KMS-11 (cell line): Measurements from ENCODE around the gene TIMM22.

Source experiments
- H2AFZ ChIP-seq: fragments of 200-600 bp; sonication (generic); 2 replicates; pipeline ENCODE4 v1.6.1; 2016; ENCODE audit warnings: antibody characterized with exemption, mixed run types, low read depth
- H3K27ac ChIP-seq: fragments of 200-600 bp; sonication (generic); 2 replicates; pipeline ENCODE4 v1.6.1; 2016; ENCODE audit warnings: mild to moderate bottlenecking, mixed run types
- H3K27me3 ChIP-seq: fragments of 200-600 bp; sonication (generic); 2 replicates; pipeline ENCODE4 v1.6.1; 2017; ENCODE audit warnings: mild to moderate bottlenecking, low read depth, mixed run types, moderate library complexity; ENCODE audit not compliant: insufficient read depth
- H3K36me3 ChIP-seq: fragments of 200-600 bp; sonication (generic); 2 replicates; pipeline ENCODE4 v1.6.1; 2017; ENCODE audit warnings: mild to moderate bottlenecking, mixed run types; ENCODE audit not compliant: insufficient read depth
- H3K4me1 ChIP-seq: fragments of 200-600 bp; sonication (generic); 2 replicates; pipeline ENCODE4 v1.6.1; 2016; ENCODE audit warnings: mild to moderate bottlenecking, low read depth, mixed run types; ENCODE audit not compliant: poor library complexity, severe bottlenecking
- H3K4me2 ChIP-seq: fragments of 200-600 bp; sonication (generic); 2 replicates; pipeline ENCODE4 v1.7.0; 2016; ENCODE audit warnings: mild to moderate bottlenecking, mixed run types
- H3K4me3 ChIP-seq: fragments of 200-600 bp; sonication (generic); IDR thresholded peaks from 2 replicates; pipeline ENCODE4 v1.6.1; 2017; ENCODE audit warnings: low read depth, low read length, mixed read lengths; ENCODE audit not compliant: insufficient read depth
- H3K79me2 ChIP-seq: fragments of 200-600 bp; sonication (generic); 2 replicates; pipeline ENCODE4 v1.6.1; 2016; ENCODE audit warnings: low read depth, mixed run types; ENCODE audit not compliant: insufficient read depth
- H3K9ac ChIP-seq: fragments of 200-600 bp; sonication (generic); 2 replicates; pipeline ENCODE4 v1.6.1; 2016; ENCODE audit warnings: mild to moderate bottlenecking, mixed run types
- H4K20me1 ChIP-seq: fragments of 200-600 bp; sonication (generic); 2 replicates; pipeline ENCODE4 v1.6.1; 2016; ENCODE audit warnings: mild to moderate bottlenecking, mixed run types; ENCODE audit not compliant: insufficient read depth
- TF ChIP-seq, protein P1 (sequence below): fragments of 200-600 bp; sonication (generic); conservative IDR thresholded peaks from 2 replicates; pipeline ENCODE4 v1.6.1; 2017; ENCODE audit warnings: low read depth, mild to moderate bottlenecking, antibody characterized with exemption, low read length, moderate library complexity, mixed read lengths

The TIMM22 gene

DNA sequence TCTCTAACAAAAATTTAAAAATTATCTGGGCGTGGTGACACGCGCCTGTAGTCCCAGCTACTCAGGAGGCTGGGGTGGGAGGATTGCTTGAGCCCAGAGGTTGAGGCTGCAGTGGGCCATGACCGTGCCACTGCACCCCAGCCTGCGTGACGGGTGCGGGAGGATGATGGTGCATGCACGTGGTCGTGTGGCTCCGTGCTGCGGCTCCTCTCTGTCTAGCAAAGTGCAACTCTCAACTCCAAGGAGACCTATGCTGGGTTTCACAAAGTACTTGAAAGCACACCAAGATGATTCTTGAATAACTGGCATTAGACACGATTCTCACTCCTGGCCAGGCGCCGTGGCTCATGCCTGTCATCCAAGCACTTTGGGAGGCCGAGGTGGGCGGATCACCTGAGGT is 43.2 kb upstream of the TIMM22 start:
- Histone ChIP-seq H3K4me1 (no peaks in the 10 kb centered on the region), H3K36me3 (no peaks in the 10 kb centered on the region), H3K27ac (no peak overlapping the region)

DNA sequence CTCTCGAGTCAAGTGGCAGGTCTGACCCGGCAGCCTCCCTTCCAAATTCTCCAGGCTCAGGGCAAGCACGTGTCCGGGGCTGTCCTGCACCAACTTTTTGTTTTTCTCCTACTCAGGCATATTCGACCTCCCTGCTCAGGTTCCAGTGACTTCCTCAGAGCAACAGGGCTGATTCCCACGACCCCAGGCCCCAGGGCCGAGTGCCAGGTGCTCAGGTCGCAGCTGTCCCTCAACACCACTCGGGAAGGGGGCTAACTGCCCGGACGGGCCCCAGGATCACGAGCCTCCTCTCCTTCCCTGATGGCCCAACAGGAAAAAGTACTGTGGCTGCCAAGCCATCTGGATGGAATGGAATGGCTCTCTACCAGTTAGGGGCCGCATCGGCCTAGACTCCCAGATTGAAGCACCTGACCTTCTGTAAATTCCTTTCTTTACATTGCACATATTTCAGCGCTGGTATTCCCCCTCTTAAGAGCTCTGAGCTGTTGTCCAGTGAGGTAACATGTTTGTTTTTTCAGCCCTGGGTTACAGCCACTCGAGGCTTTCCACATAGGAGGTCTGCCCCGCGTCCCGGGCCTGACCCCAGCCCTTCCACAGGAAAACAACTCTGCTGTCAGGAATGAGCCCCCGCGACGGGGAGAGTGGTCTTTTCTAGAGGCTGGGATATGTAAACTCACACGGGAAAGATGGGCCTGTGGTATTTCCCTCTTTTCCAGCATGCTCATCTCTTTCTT is 42.3 kb upstream of the TIMM22 start:
- Histone ChIP-seq H3K27ac (no peak overlapping the region), H3K79me2 (no peaks in the 10 kb centered on the region), H3K36me3 (no peaks in the 10 kb centered on the region), H3K4me1 (no peaks in the 10 kb centered on the region), H3K4me3 (no peak overlapping the region), H4K20me1 (no peaks in the 10 kb centered on the region), H2AFZ (no peak overlapping the region), H3K9ac (no peak overlapping the region), H3K4me2 (no peak overlapping the region), H3K27me3 (0 out of 2 replicates have a peak, but pooled peaks cover 3% of the 10 kb centered on the region)
- TF ChIP-seq, protein P1, sequence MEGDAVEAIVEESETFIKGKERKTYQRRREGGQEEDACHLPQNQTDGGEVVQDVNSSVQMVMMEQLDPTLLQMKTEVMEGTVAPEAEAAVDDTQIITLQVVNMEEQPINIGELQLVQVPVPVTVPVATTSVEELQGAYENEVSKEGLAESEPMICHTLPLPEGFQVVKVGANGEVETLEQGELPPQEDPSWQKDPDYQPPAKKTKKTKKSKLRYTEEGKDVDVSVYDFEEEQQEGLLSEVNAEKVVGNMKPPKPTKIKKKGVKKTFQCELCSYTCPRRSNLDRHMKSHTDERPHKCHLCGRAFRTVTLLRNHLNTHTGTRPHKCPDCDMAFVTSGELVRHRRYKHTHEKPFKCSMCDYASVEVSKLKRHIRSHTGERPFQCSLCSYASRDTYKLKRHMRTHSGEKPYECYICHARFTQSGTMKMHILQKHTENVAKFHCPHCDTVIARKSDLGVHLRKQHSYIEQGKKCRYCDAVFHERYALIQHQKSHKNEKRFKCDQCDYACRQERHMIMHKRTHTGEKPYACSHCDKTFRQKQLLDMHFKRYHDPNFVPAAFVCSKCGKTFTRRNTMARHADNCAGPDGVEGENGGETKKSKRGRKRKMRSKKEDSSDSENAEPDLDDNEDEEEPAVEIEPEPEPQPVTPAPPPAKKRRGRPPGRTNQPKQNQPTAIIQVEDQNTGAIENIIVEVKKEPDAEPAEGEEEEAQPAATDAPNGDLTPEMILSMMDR: no peak

More for the DNA sequence above, 43.2 kb upstream of the TIMM22 start:
- Histone ChIP-seq H3K27me3 (0 out of 2 replicates have a peak, but pooled peaks cover 3% of the 10 kb centered on the region), H3K4me2 (no peak overlapping the region), H3K9ac (no peak overlapping the region), H4K20me1 (no peaks in the 10 kb centered on the region), H2AFZ (no peak overlapping the region), H3K79me2 (no peaks in the 10 kb centered on the region), H3K4me3 (no peak overlapping the region)
- TF ChIP-seq, protein P1: no peak

DNA sequence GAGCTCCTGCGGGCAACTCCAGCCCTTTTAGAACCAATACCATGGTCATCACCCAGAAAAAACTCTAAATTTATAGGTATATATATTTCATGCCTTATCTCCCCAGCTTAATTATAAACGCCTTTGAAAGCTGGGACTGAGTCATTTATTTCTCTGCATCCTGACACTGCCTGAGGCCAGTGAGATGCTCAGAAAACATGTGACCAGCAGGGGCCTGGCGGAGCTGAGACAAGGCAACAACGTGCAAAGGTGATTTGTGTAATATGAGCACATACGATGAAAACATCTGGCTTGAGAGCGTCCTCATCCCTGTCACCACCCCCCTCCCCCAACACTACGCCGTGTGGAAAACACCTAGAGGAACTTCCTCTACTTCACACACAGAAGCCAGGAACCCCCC is 40.0 kb upstream of the TIMM22 start:
- Histone ChIP-seq H3K27ac (no peak overlapping the region), H3K79me2 (no peaks in the 10 kb centered on the region), H4K20me1 (no peaks in the 10 kb centered on the region), H3K27me3 (peaks cover 7% of the 10 kb centered on the region; the same call in 1 of the 2 replicates), H2AFZ (no peak overlapping the region), H3K36me3 (no peaks in the 10 kb centered on the region), H3K4me1 (no peaks in the 10 kb centered on the region), H3K9ac (no peak overlapping the region), H3K4me3 (no peak overlapping the region), H3K4me2 (no peak overlapping the region)
- TF ChIP-seq, protein P1: no peak

DNA sequence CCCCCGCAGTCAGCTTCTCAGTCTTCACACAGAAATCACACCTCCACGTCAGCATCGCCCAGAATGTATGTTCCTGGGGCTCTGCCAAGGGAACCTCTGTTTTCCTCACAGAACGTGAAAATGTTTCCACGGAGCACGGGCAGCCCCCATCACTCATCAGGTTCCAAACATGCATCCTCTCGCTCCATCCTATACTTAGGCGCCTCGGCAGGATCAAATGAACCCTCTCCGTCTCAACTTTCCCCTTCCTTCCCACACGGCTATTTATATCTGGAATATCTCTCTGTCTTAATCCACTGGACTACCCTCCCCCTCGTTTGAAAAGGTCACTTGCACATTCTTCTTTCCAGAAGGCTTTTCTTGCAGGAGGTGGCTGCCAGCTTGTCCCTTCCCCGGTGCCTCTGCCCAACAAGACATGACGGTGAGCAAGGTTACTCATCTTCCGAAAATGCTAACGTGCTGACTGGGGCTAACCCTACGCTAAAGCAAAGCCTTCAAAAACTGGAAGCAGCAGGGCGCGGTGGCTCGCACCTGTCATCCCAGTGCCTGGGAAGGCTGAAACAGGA is 39.0 kb upstream of the TIMM22 start:
- Histone ChIP-seq H3K27me3 (peaks cover 7% of the 10 kb centered on the region; the same call in 1 of the 2 replicates), H3K4me2 (no peak overlapping the region), H3K36me3 (no peaks in the 10 kb centered on the region), H3K27ac (no peak overlapping the region), H3K9ac (no peak overlapping the region), H4K20me1 (no peaks in the 10 kb centered on the region), H3K79me2 (no peaks in the 10 kb centered on the region), H3K4me3 (no peak overlapping the region), H2AFZ (no peak overlapping the region), H3K4me1 (no peaks in the 10 kb centered on the region)
- TF ChIP-seq, protein P1: no peak
